Measurements from ENCODE around the gene ZG16B.

ZG16B gene

GRCh38 chr16:2871926-2872325 is 41.8 kb downstream of the ZG16B start:
- DNase-seq, result no peak

DNA sequence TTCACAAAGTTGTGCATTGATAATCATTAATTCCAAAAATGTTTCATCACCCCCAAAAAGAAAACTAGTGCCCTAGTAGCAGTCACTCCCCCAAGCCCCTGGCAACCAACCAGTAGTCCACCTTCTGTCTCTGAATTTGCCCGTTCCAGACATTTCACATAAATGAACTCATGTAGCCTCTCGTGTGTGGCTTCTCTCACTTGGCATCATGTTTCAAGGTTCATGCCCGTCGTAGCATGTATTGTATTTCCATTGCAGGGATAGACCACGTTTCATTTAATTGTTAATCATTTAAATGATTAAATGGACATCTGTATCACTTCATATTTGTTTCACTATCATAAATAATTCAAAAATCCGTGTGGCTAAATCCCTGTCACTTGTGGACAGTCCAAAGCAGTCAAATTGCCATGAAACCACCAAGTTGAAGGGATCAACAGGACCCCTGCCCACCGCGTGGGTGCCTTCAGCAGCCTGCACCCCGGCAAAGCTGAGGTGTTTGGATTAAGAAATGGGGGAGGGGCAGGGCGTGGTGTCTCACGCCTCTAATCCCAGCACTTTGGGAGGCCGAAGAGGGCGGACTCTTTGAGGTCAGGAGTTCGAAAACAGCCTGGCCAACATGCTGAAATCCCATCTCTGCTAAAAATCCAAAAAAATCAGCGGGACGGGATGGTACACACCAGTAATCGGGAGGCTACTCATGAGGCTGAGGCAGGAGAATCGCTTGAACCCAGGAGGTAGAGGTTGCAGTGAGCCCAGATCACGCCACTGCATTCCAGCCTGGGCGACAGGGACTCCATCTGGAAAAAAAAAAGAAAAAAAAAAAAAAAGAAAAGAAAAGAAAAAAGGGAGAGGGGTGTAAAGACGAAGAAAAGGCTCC is 44.2 kb downstream of the ZG16B start:
- DNase-seq, result no peak

DNA sequence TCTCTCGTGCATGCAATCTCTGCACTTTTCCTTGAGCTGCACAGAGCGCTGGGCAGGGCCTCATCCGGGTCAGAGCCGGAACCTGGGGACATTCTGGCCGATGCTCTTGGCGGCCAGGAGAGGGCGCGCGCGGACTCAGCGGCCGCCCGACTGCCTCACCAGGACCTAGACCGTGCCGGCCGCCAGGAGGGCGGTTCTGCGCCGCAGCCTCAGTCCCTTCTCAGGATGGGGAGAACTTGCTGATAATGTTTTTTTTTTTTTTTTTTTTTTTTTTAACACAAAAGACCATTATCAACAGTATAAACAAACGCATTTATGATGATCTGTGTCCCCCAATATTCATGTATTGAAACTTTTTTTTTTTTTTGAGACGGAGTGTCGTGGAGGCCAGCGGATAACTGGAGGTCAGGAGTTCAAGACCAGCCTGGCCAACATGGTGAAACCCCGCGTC is 44.8 kb downstream of the ZG16B start:
- DNase-seq, result peak; percentile 71

- no peak for DNase-seq
These were observed 49.9 kb downstream of the ZG16B start for GRCh38 chr16:2879854-2880508.

Data from activated naive CD4-positive, alpha-beta T cell treated with Interleukin-2 at 50 U/mL for 16 hours (primary cell).